ENCODE data around the gene PNCK. TPM values are rescaled to one million over a fixed set of nuclear protein-coding genes. Genes with fewer than 3 reads are reported as not detected.

Gene PNCK
- total RNA-seq, 1 experiment from 2014 or later = 0.84 TPM

- CTCF ChIA-PET = interaction anchor here (0.6 to 2.3 kb wide), 6 partner anchors 8 to 111 kb away, joined by 3 to 12 read pairs (median 4); no protein-coding TSS in a partner anchor
- RAD21 ChIA-PET (ENCODE audit: low non-redundant PET in 1 of 2, low total read pairs in 2 of 2, uncharacterized antibody in 2 of 2, unreplicated experiment in 2 of 2) = no interaction called here
Measured at GRCh38 chrX:153649915-153650782, 23.5 kb downstream of the PNCK start.

More at GRCh38 chrX:153649915-153650782, 23.5 kb downstream of the PNCK start:
- Histone ChIP-seq H3K79me2 (ENCODE audit: insufficient read depth, low read length) (no peaks in the 10 kb centered on the region), H3K4me2 (ENCODE audit: low read length) (no peak overlapping the region), H3K9me2 (ENCODE audit: insufficient read depth) (no peaks in the 10 kb centered on the region), H4K20me1 (ENCODE audit: insufficient read depth) (no peaks in the 10 kb centered on the region), H2AFZ (ENCODE audit: low read depth, low read length, poor library complexity, severe bottlenecking) (no peak overlapping the region), H3K9ac (ENCODE audit: low read length) (no peak overlapping the region), H3K4me1 (ENCODE audit: control insufficient read depth in 1 of 2, insufficient read depth in 2 of 2, low read length in 2 of 2) (peaks cover 0 to 14% of the 10 kb centered on the region in 2 experiments; a peak in 2 of 4 replicates), H3K9me3 (ENCODE audit: control insufficient read depth in 1 of 2, insufficient read depth in 1 of 2, low read depth in 1 of 2, low read length in 2 of 2) (no peaks in the 10 kb centered on the region), H3K36me3 (ENCODE audit: control insufficient read depth in 1 of 2, insufficient read depth in 2 of 2, low read length in 2 of 2) (no peaks in the 10 kb centered on the region), H3K4me3 (replicated peaks in 1 of 2; ENCODE audit: low read depth in 1 of 2, low read length in 2 of 2) (no peak overlapping the region), H3K27ac (ENCODE audit: low read depth, low read length) (no peak overlapping the region), H3K27me3 (ENCODE audit: insufficient read depth, low read length) (no peaks in the 10 kb centered on the region)
- TF ChIP-seq EGR1 (IDR thresholded peaks at IDR 0.05; ENCODE audit: low read depth) = no peak
- TF ChIP-seq ZNF274 (IDR thresholded peaks at IDR 0.05; ENCODE audit: low read depth, low read length) = no peak
- no peak for TF ChIP-seq POLR2AphosphoS5 (IDR thresholded peaks at IDR 0.05; ENCODE audit: low read depth, low read length)
- no peak for TF ChIP-seq SP1 (IDR thresholded peaks at IDR 0.05; ENCODE audit: low read depth)
- no peak for TF ChIP-seq ELF1 (IDR thresholded peaks at IDR 0.05; ENCODE audit: borderline replicate concordance, low read depth)
- no peak for TF ChIP-seq TCF7L2 (IDR thresholded peaks at IDR 0.05; ENCODE audit: borderline replicate concordance, extremely low read depth, insufficient read depth, insufficient read length)
- TF ChIP-seq ATF3 (IDR thresholded peaks at IDR 0.05) = no peak
- TF ChIP-seq EZH2 (IDR thresholded peaks at IDR 0.05) = no peak
- TF ChIP-seq SRF (IDR thresholded peaks at IDR 0.05; ENCODE audit: low read depth) = no peak
- no peak for TF ChIP-seq EZH2phosphoT487 (IDR thresholded peaks at IDR 0.05; ENCODE audit: borderline replicate concordance)
- no peak for TF ChIP-seq ZBTB33 (IDR thresholded peaks at IDR 0.05; ENCODE audit: extremely low read depth, insufficient replicate concordance, low read length)
- no peak for TF ChIP-seq REST (IDR thresholded peaks at IDR 0.05; ENCODE audit: low read depth)
- TF ChIP-seq JUND (IDR thresholded peaks at IDR 0.05) = no peak
- TF ChIP-seq YY1 (IDR thresholded peaks at IDR 0.05; ENCODE audit: extremely low read depth, insufficient replicate concordance, low read depth, low read length) = no peak
- no peak for TF ChIP-seq MAX (IDR thresholded peaks at IDR 0.05)
- no peak for TF ChIP-seq ZFX (IDR thresholded peaks at IDR 0.05)
- TF ChIP-seq SIN3A (IDR thresholded peaks at IDR 0.05; ENCODE audit: low read depth) = no peak
- ATAC-seq (no peak), DNase-seq (ENCODE audit: low read depth, low spot score) (no peak)
- POLR2A ChIA-PET = no interaction called here
- intact Hi-C loops (cut with micrococcal nuclease) = loop anchor here (1.0 kb wide), 2 partner anchors 96 to 111 kb away; no protein-coding TSS in a partner anchor
- no TSS peak for BruUV-seq (replicated peaks)
